Vagina (tissue), 2 donors: ENCODE measurements around the gene KLK4.

Source experiments
- POLR2A ChIP-seq, 2 donors: fragments of 450-650 bp; IDR thresholded peaks; one replicate each; pipeline ENCODE4 v1.6.1; 2017; ENCODE audit warnings: antibody characterized with exemption in 2 of 2, mild to moderate bottlenecking in 2 of 2, moderate library complexity in 2 of 2
- TF ChIP-seq, protein P1 (sequence below), 3 experiments: fragments of 450-650 bp in 2 of 3; fragments of 200-600 bp in 1 of 3; sonication (generic) in 1 of 3; IDR thresholded peaks; one replicate each; pipeline ENCODE4 v1.5.1; 2017 to 2019; ENCODE audit warnings: antibody characterized with exemption in 3 of 3, mild to moderate bottlenecking in 2 of 3, moderate library complexity in 2 of 3

DNA sequence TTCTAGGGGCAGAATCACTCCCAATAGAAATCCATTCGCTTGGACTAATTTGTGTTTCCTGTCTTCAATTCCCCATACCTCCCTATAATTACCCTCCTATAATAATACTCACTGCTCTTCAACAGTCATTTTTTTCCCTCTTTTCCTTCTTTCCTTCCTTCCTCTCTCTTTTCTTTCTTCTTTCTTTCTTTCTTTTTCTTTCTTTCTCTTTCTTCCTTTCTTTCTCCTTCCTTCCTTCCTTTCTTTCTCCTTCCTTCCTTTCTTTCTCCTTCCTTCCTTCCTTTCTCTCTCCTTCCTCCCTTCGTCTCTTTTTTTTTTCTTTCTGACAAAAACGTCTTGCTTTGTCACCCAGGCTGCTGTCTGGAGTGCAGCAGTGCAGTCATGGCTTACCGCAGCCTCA is 33.6 kb upstream of the KLK4 start:
- TF ChIP-seq, protein P1, sequence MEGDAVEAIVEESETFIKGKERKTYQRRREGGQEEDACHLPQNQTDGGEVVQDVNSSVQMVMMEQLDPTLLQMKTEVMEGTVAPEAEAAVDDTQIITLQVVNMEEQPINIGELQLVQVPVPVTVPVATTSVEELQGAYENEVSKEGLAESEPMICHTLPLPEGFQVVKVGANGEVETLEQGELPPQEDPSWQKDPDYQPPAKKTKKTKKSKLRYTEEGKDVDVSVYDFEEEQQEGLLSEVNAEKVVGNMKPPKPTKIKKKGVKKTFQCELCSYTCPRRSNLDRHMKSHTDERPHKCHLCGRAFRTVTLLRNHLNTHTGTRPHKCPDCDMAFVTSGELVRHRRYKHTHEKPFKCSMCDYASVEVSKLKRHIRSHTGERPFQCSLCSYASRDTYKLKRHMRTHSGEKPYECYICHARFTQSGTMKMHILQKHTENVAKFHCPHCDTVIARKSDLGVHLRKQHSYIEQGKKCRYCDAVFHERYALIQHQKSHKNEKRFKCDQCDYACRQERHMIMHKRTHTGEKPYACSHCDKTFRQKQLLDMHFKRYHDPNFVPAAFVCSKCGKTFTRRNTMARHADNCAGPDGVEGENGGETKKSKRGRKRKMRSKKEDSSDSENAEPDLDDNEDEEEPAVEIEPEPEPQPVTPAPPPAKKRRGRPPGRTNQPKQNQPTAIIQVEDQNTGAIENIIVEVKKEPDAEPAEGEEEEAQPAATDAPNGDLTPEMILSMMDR (IDR thresholded peaks at IDR 0.05) = no peak
- no peak for TF ChIP-seq POLR2A (IDR thresholded peaks at IDR 0.05)
